NK-92 (cell line): ENCODE data around the gene SELP.

Experiments
- DNase-seq: peaks from one replicate; lab custom pipeline; 2025; ENCODE audit not compliant: unreplicated experiment; lab: John Stamatoyannopoulos, UW

SELP gene

GRCh38 chr1:169577981-169578738 lies 51.8 kb downstream of the SELP start:
- DNase-seq: no peak

GRCh38 chr1:169576935-169577331 lies 53.0 kb downstream of the SELP start:
- DNase-seq: no peak

- DNase-seq: no peak
Observed at GRCh38 chr1:169576241-169576934, 53.5 kb downstream of the SELP start.

- DNase-seq: no peak
Observed at GRCh38 chr1:169574336-169574735, 55.6 kb downstream of the SELP start.

- DNase-seq: no peak
Observed at GRCh38 chr1:169572187-169572586, 57.7 kb downstream of the SELP start.

GRCh38 chr1:169571450-169571849 lies 58.5 kb downstream of the SELP start:
- DNase-seq: no peak

- no peak for DNase-seq
Observed at GRCh38 chr1:169570172-169570574, 59.8 kb downstream of the SELP start.

GRCh38 chr1:169568497-169568896 lies 61.4 kb downstream of the SELP start:
- no peak for DNase-seq

- no peak for DNase-seq
Observed at GRCh38 chr1:169565335-169566271, 64.3 kb downstream of the SELP start.

GRCh38 chr1:169563650-169564049 lies 66.3 kb downstream of the SELP start:
- DNase-seq: no peak

- DNase-seq: no peak
Observed at GRCh38 chr1:169563019-169563615, 66.8 kb downstream of the SELP start.

- DNase-seq: no peak
Observed at GRCh38 chr1:169561692-169562091, 68.2 kb downstream of the SELP start.

GRCh38 chr1:169557131-169557530 lies 72.8 kb downstream of the SELP start:
- no peak for DNase-seq

GRCh38 chr1:169550294-169550693 lies 79.6 kb downstream of the SELP start:
- no peak for DNase-seq

GRCh38 chr1:169548282-169548681 lies 81.6 kb downstream of the SELP start:
- no peak for DNase-seq

- DNase-seq: no peak
Observed at GRCh38 chr1:169546087-169546995, 83.6 kb downstream of the SELP start.

GRCh38 chr1:169545472-169545871 lies 84.5 kb downstream of the SELP start:
- DNase-seq: no peak

GRCh38 chr1:169538998-169539871 lies 90.7 kb downstream of the SELP start:
- DNase-seq: no peak
